K562 (cell line): ENCODE measurements around the gene SH2D5. TPM values are rescaled to one million over a fixed set of nuclear protein-coding genes. Genes with fewer than 3 reads are reported as not detected.

Experiments
- ATAC-seq: fragments of 200-7000 bp; cut with Tn5 transposase; 3 replicates; pipeline ENCODE4 v1.9.1; 2020; ENCODE audit warnings: moderate library complexity
- BruUV-seq: library from RNA; stranded (reverse); fragments of 400-500 nt; replicated peaks from 2 replicates; lab custom pipeline; 2021; lab: Mats Ljungman, UMichigan
- CTCF ChIA-PET: fragments of 300-600 bp; formaldehyde crosslinking; extraction: SDS; loops from one replicate; lab custom pipeline; 2021; ENCODE audit warnings: low intra/inter-chr PET ratio; lab: Yijun Ruan, JAX
- POLR2A ChIA-PET: fragments of 300-600, 350-650 bp; sonication (Branson Sonifier 250); formaldehyde crosslinking; extraction: SDS; loops from one replicate; lab custom pipeline; 2021; ENCODE audit warnings: antibody characterized with exemption, inconsistent platforms; lab: Yijun Ruan, JAX
- DNase-seq, 4 experiments: peaks; one replicate each; pipeline versions ENCODE4 v3.0.0 to v3.0.0-alpha.2; 2011 to 2018; ENCODE audit warnings: low spot score in 3 of 4, mixed read lengths in 3 of 4; ENCODE audit errors: extremely low read depth in 1 of 4
- FAIRE-seq: peaks from 2 replicates; lab custom pipeline; 2011; peaks lifted over from hg19 to GRCh38; lab: Jason Lieb, UNC
- H2AFZ ChIP-seq: 2 replicates; pipeline ENCODE4 v1.6.0; 2011; ENCODE audit warnings: low read depth, low read length, control low read depth, inconsistent platforms
- H3K27ac ChIP-seq: fragments of 200-600 bp; 3 replicates; pipeline ENCODE4 v1.8.0; 2011; ENCODE audit warnings: low read depth, mild to moderate bottlenecking, control low read depth, inconsistent platforms, low read length, moderate library complexity, mixed read lengths; ENCODE audit errors: extremely low read depth
- H3K27me3 ChIP-seq, 2 experiments: fragments of 300-600 bp in 1 of 2; 2 replicates in 1 of 2; 3 replicates in 1 of 2; pipeline versions ENCODE4 v1.6.0 to v1.8.0; 2011; ENCODE audit warnings: inconsistent platforms in 2 of 2, low read length in 2 of 2, mild to moderate bottlenecking in 1 of 2, mixed read lengths in 1 of 2, moderate library complexity in 1 of 2; ENCODE audit not compliant: control insufficient read depth in 2 of 2, insufficient read depth in 2 of 2
- H3K36me3 ChIP-seq: fragments of 300-600 bp; 3 replicates; pipeline ENCODE4 v1.8.0; 2011; ENCODE audit warnings: mild to moderate bottlenecking, low read length, inconsistent platforms; ENCODE audit not compliant: control insufficient read depth, insufficient read depth
- H3K4me1 ChIP-seq, 2 experiments: fragments of 200-600 bp in 1 of 2; replicated peaks in 1 of 2; 2 replicates in 1 of 2; 3 replicates in 1 of 2; pipeline versions ENCODE4 v1.5.1 to v1.8.0; 2011; ENCODE audit warnings: inconsistent platforms in 2 of 2, low read length in 2 of 2, mild to moderate bottlenecking in 1 of 2, mixed read lengths in 1 of 2, moderate library complexity in 1 of 2; ENCODE audit not compliant: control insufficient read depth in 2 of 2, insufficient read depth in 2 of 2
- H3K4me2 ChIP-seq: 2 replicates; pipeline ENCODE4 v1.6.1; 2011; ENCODE audit warnings: low read length, control low read depth, inconsistent platforms, mixed read lengths; ENCODE audit not compliant: insufficient read depth
- H3K4me3 ChIP-seq: fragments of 200-600 bp; sonication (generic), shearing (Covaris generic); 2 replicates; pipeline ENCODE4 v1.5.1; 2016; ENCODE audit warnings: control low read depth, inconsistent platforms
- H3K79me2 ChIP-seq: fragments of 200-600 bp; 3 replicates; pipeline ENCODE4 v1.8.0; 2011; ENCODE audit warnings: low read length, inconsistent platforms; ENCODE audit not compliant: control insufficient read depth, insufficient read depth
- H3K9ac ChIP-seq, 2 experiments: 2 replicates each; pipeline versions ENCODE4 v1.6.0 to v1.6.1; 2011; ENCODE audit warnings: low read depth in 2 of 2, low read length in 2 of 2, control low read depth in 1 of 2, inconsistent platforms in 1 of 2, mild to moderate bottlenecking in 1 of 2, mixed read lengths in 1 of 2; ENCODE audit not compliant: insufficient read depth in 1 of 2
- H3K9me1 ChIP-seq: one replicate; pipeline ENCODE4 v1.6.0; 2011; ENCODE audit warnings: inconsistent platforms, mild to moderate bottlenecking, low read length, moderate library complexity; ENCODE audit not compliant: control insufficient read depth, insufficient read depth
- H3K9me3 ChIP-seq: replicated peaks from 2 replicates; pipeline ENCODE4 v1.5.1; 2011; ENCODE audit warnings: low read depth, low read length, inconsistent platforms; ENCODE audit not compliant: control insufficient read depth, insufficient read depth
- H4K20me1 ChIP-seq: replicated peaks from 2 replicates; pipeline ENCODE4 v1.6.1; 2011; ENCODE audit warnings: low read length, inconsistent platforms, mixed read lengths; ENCODE audit not compliant: control insufficient read depth, insufficient read depth
- CBFB ChIP-seq: sonication (generic); formaldehyde crosslinking; IDR thresholded peaks from 2 replicates; pipeline ENCODE4 v1.4.0; 2020; ENCODE audit warnings: mild to moderate bottlenecking, missing genetic modification reagents
- CBX5 ChIP-seq: IDR thresholded peaks from 2 replicates; pipeline ENCODE4 v1.6.1; 2014; ENCODE audit warnings: low read depth, borderline replicate concordance
- CEBPB ChIP-seq: fragments of 450-650 bp; IDR thresholded peaks from 2 replicates; pipeline ENCODE4 v1.6.1; 2016; ENCODE audit warnings: missing genetic modification characterization, missing compliant biosample characterization
- CEBPG ChIP-seq, 3 experiments: fragments of 200-800 bp in 1 of 3; sonication (Bioruptor generic) in 1 of 3; sonication (generic) in 1 of 3; formaldehyde crosslinking in 1 of 3; IDR thresholded peaks in 2 of 3; conservative IDR thresholded peaks in 1 of 3; 2 replicates each; pipeline versions ENCODE4 v1.6.1 to v1.8.0; 2016 to 2022; ENCODE audit warnings: missing compliant biosample characterization in 2 of 3, missing genetic modification characterization in 2 of 3, mild to moderate bottlenecking in 1 of 3, missing genetic modification reagents in 1 of 3
- CTBP1 ChIP-seq: fragments of 450-650 bp; IDR thresholded peaks from 2 replicates; pipeline ENCODE4 v1.6.1; 2016; ENCODE audit warnings: borderline replicate concordance
- E2F3 ChIP-seq: fragments of 250-450 bp; sonication (Bioruptor Pico); IDR thresholded peaks from 2 replicates; pipeline ENCODE4 v1.4.0; 2020; ENCODE audit warnings: mild to moderate bottlenecking
- FIP1L1 ChIP-seq: fragments of 200-400 bp; formaldehyde crosslinking; IDR thresholded peaks from 2 replicates; pipeline ENCODE4 v1.6.1; 2018; ENCODE audit warnings: mild to moderate bottlenecking, low read depth, low read length; ENCODE audit not compliant: poor library complexity, severe bottlenecking
- GTF2E2 ChIP-seq: fragments of 200-800 bp; sonication (Bioruptor generic); IDR thresholded peaks from 2 replicates; pipeline ENCODE4 v1.6.1; 2016; ENCODE audit warnings: missing genetic modification characterization, missing compliant biosample characterization
- MCM3 ChIP-seq: fragments of 450-650 bp; IDR thresholded peaks from 2 replicates; pipeline ENCODE4 v1.6.1; 2016
- MIER1 ChIP-seq: fragments of 450-650 bp; IDR thresholded peaks from 2 replicates; pipeline ENCODE4 v1.6.1; 2016; ENCODE audit warnings: antibody characterized with exemption, mild to moderate bottlenecking, low read depth
- NR1H2 ChIP-seq: sonication (generic); formaldehyde crosslinking; IDR thresholded peaks from 2 replicates; pipeline ENCODE4 v1.4.0; 2020; ENCODE audit warnings: mild to moderate bottlenecking, missing genetic modification reagents
- PCBP2 ChIP-seq: fragments of 200-400 bp; formaldehyde crosslinking; IDR thresholded peaks from 2 replicates; pipeline ENCODE4 v1.6.1; 2018; ENCODE audit warnings: low read length, low read depth, mild to moderate bottlenecking, moderate library complexity; ENCODE audit not compliant: poor library complexity, severe bottlenecking
- POLR2A ChIP-seq: fragments of 450-650 bp; conservative IDR thresholded peaks from 2 replicates; pipeline ENCODE4 v1.6.1; 2016
- XRCC4 ChIP-seq: IDR thresholded peaks from one replicate; pipeline ENCODE4 v1.6.1; 2011; ENCODE audit not compliant: insufficient read depth, insufficient read length; ENCODE audit errors: extremely low read depth
- ZNF121 ChIP-seq: sonication (generic); formaldehyde crosslinking; conservative IDR thresholded peaks from 2 replicates; pipeline ENCODE4 v1.8.0; 2022; ENCODE audit warnings: missing genetic modification reagents
- ZNF253 ChIP-seq: fragments of 250-450 bp; sonication (Bioruptor Pico); conservative IDR thresholded peaks from 2 replicates; pipeline ENCODE4 v1.6.1; 2021; ENCODE audit warnings: mild to moderate bottlenecking
- ZNF766 ChIP-seq: fragments of 200-800 bp; sonication (Bioruptor generic); conservative IDR thresholded peaks from 2 replicates; pipeline ENCODE4 v1.6.1; 2016; ENCODE audit warnings: missing genetic modification characterization, missing compliant biosample characterization
- WGBS: fragments of 100-300 bp; shearing (Covaris generic); methylation state at CpG from one replicate; pipeline ENCODE4 v1.1.6; 2016; ENCODE audit warnings: low coverage, mixed read lengths; ENCODE audit not compliant: insufficient coverage; ENCODE audit errors: missing lambda C conversion rate; 5-methylcytosine and 5-hydroxymethylcytosine counted together
- in situ Hi-C: fragments of 300-500 bp; cut with MboI; formaldehyde crosslinking; loops from 4 replicates; pipeline ENCODE4 v1.15.0; 2018; ENCODE audit warnings: inconsistent platforms, mixed read lengths
- intact Hi-C: fragments of 100-400 bp; cut with micrococcal nuclease; formaldehyde crosslinking; loops from 2 replicates; pipeline ENCODE4 v1.14.2; 2022
- polyA plus RNA-seq, 8 experiments: library from polyadenylated mRNA; depleted of rRNA in 4 of 8; stranded (reverse) in 5 of 8; unstranded in 3 of 8; fragments of >200 nt; fragmentation: Nextera tagmentation in 2 of 8; fragmentation: Illumina TruSeq in 1 of 8; extraction: Ambion mirVana in 2 of 8; extraction: Trizol in 1 of 8; gene quantifications; 2 replicates each; pipeline versions ENCODE4 v1.2.1 to v1.2.3, GENCODE V29; 2011 to 2014; ENCODE audit warnings: inconsistent platforms in 1 of 8, missing spikeins in 1 of 8
- total RNA-seq, 7 experiments: library from RNA; depleted of rRNA in 6 of 7; stranded (reverse); fragments of >200 nt in 6 of 7; fragmentation: Illumina TruSeq in 2 of 7; extraction: Trizol in 2 of 7; gene quantifications; 2 replicates each; pipeline versions ENCODE4 v1.2.1 to v1.2.3, GENCODE V29; 2011 to 2021; ENCODE audit warnings: low replicate concordance in 1 of 7
- TF ChIP-seq, protein P1 (sequence below), 2 experiments: fragments of 450-650 bp in 1 of 2; sonication (generic) in 1 of 2; formaldehyde crosslinking in 1 of 2; IDR thresholded peaks in 1 of 2; conservative IDR thresholded peaks in 1 of 2; 2 replicates each; pipeline versions ENCODE4 v1.6.1 to v1.8.1; 2016 to 2023; ENCODE audit warnings: mild to moderate bottlenecking in 2 of 2, moderate library complexity in 2 of 2, inconsistent platforms in 1 of 2, missing genetic modification reagents in 1 of 2
- TF ChIP-seq, protein P2 (sequence below): fragments of 450-650 bp; IDR thresholded peaks from 2 replicates; pipeline ENCODE4 v1.6.1; 2016; ENCODE audit warnings: mild to moderate bottlenecking

Gene SH2D5
- total and polyA plus RNA-seq, 9 of the 15 experiments (the other 6 are each of a cell fraction or from before 2014, with no cell fraction given), result 0.06 to 0.11 TPM; not detected in 7

DNA sequence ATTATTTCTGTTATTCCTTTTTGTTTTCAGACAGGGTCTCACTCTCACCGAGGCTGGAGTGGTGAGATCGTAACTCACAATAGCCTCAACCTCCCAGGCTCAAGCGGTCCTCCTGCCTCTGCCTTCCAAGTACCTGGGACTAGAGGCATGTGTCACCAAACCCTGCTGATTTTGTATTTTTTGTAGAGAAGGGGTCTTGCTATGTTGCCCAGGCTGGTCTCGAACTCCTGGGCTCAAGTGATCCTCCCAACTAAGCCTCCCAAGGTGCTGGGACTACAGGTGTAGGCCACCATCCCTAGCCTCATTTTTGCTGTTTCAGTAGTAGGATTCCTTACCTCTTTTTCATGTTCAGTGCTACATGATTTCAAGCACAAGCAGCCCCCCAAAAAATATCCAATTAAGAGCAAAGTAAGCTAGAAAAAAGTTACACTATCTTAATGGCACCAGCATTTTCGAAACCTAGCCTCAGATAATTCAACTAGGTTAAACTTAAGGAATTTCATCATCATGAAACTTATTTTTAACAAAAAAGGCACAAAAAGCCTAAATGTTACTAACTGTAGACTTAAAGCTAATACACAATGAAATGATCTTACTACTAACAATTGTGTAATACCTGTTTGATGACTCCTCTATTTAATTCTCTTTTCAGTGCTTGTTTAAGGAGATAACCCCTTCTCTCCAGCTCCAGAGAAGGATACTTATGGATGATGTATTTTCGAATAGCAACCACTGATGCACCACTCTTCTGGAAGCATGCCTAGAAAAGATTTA, 38.0 kb upstream of the SH2D5 start:
- no peak for ATAC-seq
- TF ChIP-seq GTF2E2 (tag) (no peak), POLR2A (0 out of 2 replicates have a peak, but pooled peaks have one; percentile 17), MIER1 (no peak), FIP1L1 (no peak), E2F3 (no peak), CEBPB (peak; percentile 58), XRCC4 (no peak), ZNF766 (CRISPR knock-in tag) (no peak), MCM3 (no peak), ZNF253 (no peak), NR1H2 (CRISPR knock-in tag) (no peak), ZNF121 (CRISPR knock-in tag) (peak; percentile 67), CBX5 (no peak), CBFB (no peak), CEBPG (CRISPR knock-in tag; IDR thresholded peaks at IDR 0.05) (no peak), CEBPG (tag; conservative IDR thresholded peaks at IDR 0.05 in 1 of 2, IDR thresholded peaks at IDR 0.05 in 1 of 2) (peak; percentile 57 to 64; a peak in 2 of 4 replicates), CTBP1 (no peak), PCBP2 (no peak)
- TF ChIP-seq, protein P1, sequence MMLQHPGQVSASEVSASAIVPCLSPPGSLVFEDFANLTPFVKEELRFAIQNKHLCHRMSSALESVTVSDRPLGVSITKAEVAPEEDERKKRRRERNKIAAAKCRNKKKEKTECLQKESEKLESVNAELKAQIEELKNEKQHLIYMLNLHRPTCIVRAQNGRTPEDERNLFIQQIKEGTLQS (IDR thresholded peaks at IDR 0.05), result peak; percentile 38
- TF ChIP-seq, protein P1 (CRISPR knock-in tag; conservative IDR thresholded peaks at IDR 0.05), result no peak
- TF ChIP-seq, protein P2, sequence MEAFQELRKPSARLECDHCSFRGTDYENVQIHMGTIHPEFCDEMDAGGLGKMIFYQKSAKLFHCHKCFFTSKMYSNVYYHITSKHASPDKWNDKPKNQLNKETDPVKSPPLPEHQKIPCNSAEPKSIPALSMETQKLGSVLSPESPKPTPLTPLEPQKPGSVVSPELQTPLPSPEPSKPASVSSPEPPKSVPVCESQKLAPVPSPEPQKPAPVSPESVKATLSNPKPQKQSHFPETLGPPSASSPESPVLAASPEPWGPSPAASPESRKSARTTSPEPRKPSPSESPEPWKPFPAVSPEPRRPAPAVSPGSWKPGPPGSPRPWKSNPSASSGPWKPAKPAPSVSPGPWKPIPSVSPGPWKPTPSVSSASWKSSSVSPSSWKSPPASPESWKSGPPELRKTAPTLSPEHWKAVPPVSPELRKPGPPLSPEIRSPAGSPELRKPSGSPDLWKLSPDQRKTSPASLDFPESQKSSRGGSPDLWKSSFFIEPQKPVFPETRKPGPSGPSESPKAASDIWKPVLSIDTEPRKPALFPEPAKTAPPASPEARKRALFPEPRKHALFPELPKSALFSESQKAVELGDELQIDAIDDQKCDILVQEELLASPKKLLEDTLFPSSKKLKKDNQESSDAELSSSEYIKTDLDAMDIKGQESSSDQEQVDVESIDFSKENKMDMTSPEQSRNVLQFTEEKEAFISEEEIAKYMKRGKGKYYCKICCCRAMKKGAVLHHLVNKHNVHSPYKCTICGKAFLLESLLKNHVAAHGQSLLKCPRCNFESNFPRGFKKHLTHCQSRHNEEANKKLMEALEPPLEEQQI, result no peak

More for the DNA sequence above, 38.0 kb upstream of the SH2D5 start:
- Histone ChIP-seq H3K27me3 (no peaks in the 10 kb centered on the region), H3K36me3 (peaks cover 97% of the 10 kb centered on the region), H3K9me3 (no peaks in the 10 kb centered on the region), H3K79me2 (peaks cover 19% of the 10 kb centered on the region; the same call in 1 of the 3 replicates), H3K9me1 (no peaks in the 10 kb centered on the region), H3K4me2 (no peak overlapping the region), H2AFZ (no peak overlapping the region), H3K27ac (no peak overlapping the region), H3K4me1 (no peaks in the 10 kb centered on the region), H3K9ac (no peak overlapping the region), H3K4me3 (no peak overlapping the region), H4K20me1 (no peaks in the 10 kb centered on the region)
- no TSS peak for BruUV-seq
- intact Hi-C loops (no loop called here), in situ Hi-C loops (no loop called here)
- DNase-seq (no peak), FAIRE-seq (no peak)
- ChIA-PET POLR2A (interaction anchor here (0.9 to 6.1 kb wide), 5 partner anchors 8 to 425 kb away, joined by 3 to 79 read pairs (median 3); partner anchors contain the start of gene HP1BP3), CTCF (no interaction called here)
- 92% methylated on average over 6 of the region's 6 CpGs for WGBS
